Left lung (tissue), 10 donors: Measurements from ENCODE around the gene LONP2. TPM values are rescaled to one million over a fixed set of nuclear protein-coding genes. Genes with fewer than 3 reads are reported as not detected.

Source experiments
- ATAC-seq: fragments of 200-7000 bp; cut with Tn5 transposase; one replicate; pipeline ENCODE4 v1.9.1; 2020; ENCODE audit warnings: moderate library complexity
- DNase-seq, 4 donors: peaks; one replicate each; pipeline ENCODE4 v3.0.0-alpha.2; 2013 to 2020
- H3K27ac ChIP-seq, 2 donors: fragments of 200-600 bp; sonication (generic) in 1 of 2; one replicate each; pipeline versions ENCODE4 v1.5.0 to v1.8.0; 2020 to 2021
- H3K27me3 ChIP-seq, 2 donors: fragments of 200-600 bp; sonication (generic) in 1 of 2; one replicate each; pipeline versions ENCODE4 v1.5.0 to v1.8.0; 2020 to 2021
- H3K36me3 ChIP-seq, 2 donors: fragments of 200-600 bp; sonication (generic) in 1 of 2; one replicate each; pipeline versions ENCODE4 v1.5.0 to v1.8.0; 2020 to 2021
- H3K4me1 ChIP-seq, 2 donors: fragments of 200-600 bp; one replicate each; pipeline ENCODE4 v1.8.0; 2021
- H3K4me3 ChIP-seq, 2 donors: fragments of 200-600 bp; sonication (generic) in 1 of 2; one replicate each; pipeline versions ENCODE4 v1.5.0 to v1.8.0; 2020 to 2021; ENCODE audit warnings: mild to moderate bottlenecking in 1 of 2
- H3K9me3 ChIP-seq, 2 donors: fragments of 200-600 bp; sonication (generic) in 1 of 2; one replicate each; pipeline versions ENCODE4 v1.5.0 to v1.8.0; 2020 to 2021
- CTCF ChIP-seq, 2 donors: fragments of 200-600 bp; sonication (generic) in 1 of 2; IDR thresholded peaks; one replicate each; pipeline versions ENCODE4 v1.5.0 to v1.8.0; 2021; ENCODE audit warnings: antibody characterized with exemption in 2 of 2
- intact Hi-C, 2 donors: fragments of 100-400 bp; cut with DNase I; formaldehyde crosslinking; loops; one replicate each; pipeline versions ENCODE4 v1.11.2 to v1.14.2; 2022
- polyA plus RNA-seq, 6 donors: library from polyadenylated mRNA; unstranded; fragments of 120-200 nt; gene quantifications; one replicate each; pipeline ENCODE4 v1.2.1, GENCODE V29; 2013; ENCODE audit not compliant: insufficient read length in 6 of 6
- total RNA-seq, 2 donors: library from RNA; stranded (reverse); fragmentation: NEBNext Ultra II Directional; extraction: Animal tissue kit (Norgen Biotek cat#: 25700); gene quantifications; one replicate each; pipeline ENCODE4 v1.2.1, GENCODE V29; 2021
- donor health status: DM: no; HTN: yes; CAD: no.
- donor health status: DM: no; HTN: no; CAD: no.

LONP2 gene
- total and polyA plus RNA-seq, 8 donors: 63.2 to 89.2 (median 75.4) TPM

DNA sequence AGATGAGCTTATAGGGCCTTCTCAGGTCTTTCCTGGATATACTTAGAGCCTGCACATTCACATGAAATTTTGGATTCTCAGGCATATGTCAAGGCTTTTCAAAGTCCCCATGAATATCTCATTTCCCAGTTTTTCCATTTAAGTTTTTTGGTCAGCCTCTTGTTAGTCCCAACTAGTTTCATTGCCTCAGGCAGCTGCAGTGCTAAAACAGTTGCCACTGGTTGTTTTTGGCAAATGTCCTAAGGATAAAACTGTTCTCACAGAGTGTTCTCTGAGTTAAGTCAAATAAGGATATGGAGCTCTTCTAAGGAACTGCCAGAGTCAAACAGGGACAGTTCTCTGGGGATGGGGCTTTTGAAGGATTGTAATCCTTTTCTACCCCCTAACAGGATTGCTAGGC, 43.1 kb downstream of the LONP2 start:
- no peak for DNase-seq
- TF ChIP-seq CTCF (IDR thresholded peaks at IDR 0.05): no peak

DNA sequence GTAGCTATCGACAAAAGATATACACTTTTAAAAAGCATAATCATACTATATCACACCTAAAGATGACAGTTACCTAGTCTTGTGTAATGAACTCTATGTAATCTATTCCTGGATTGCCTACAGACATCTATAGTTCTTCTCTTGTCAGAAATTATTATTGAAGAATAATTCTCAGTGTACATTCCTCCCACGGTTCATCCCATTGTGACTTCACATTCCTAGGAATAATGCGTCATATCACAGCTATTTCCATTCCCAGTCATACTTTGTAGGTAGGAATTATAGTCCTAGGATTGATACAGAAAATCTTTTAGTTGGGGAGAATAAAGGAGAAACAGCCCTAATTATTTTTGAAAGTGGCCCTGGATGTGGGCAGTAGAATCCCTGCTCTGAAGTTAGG, 47.2 kb downstream of the LONP2 start:
- Histone ChIP-seq H3K27ac (no peak overlapping the region), H3K4me3 (no peak overlapping the region), H3K4me1 (peaks cover 0 to 4% of the 10 kb centered on the region in 2 donors), H3K27me3 (no peaks in the 10 kb centered on the region), H3K36me3 (peaks cover 0 to 63% of the 10 kb centered on the region in 2 donors), H3K9me3 (peaks cover 0 to 13% of the 10 kb centered on the region in 2 donors)
- intact Hi-C loops: no loop called here
- TF ChIP-seq CTCF (IDR thresholded peaks at IDR 0.05): no peak
- DNase-seq (no peak), ATAC-seq (no peak)

More for the DNA sequence above, 43.1 kb downstream of the LONP2 start:
- ATAC-seq: no peak
- Histone ChIP-seq H3K4me1 (no peaks in the 10 kb centered on the region), H3K36me3 (peaks cover 0 to 54% of the 10 kb centered on the region in 2 donors), H3K27ac (no peak overlapping the region), H3K4me3 (no peak overlapping the region), H3K9me3 (peaks cover 0 to 13% of the 10 kb centered on the region in 2 donors), H3K27me3 (no peaks in the 10 kb centered on the region)
- intact Hi-C loops: no loop called here

GRCh38 chr16:48291754-48292153, 47.7 kb downstream of the LONP2 start:
- Histone ChIP-seq H3K36me3 (peaks cover 0 to 63% of the 10 kb centered on the region in 2 donors), H3K4me3 (no peak overlapping the region), H3K27me3 (no peaks in the 10 kb centered on the region), H3K27ac (no peak overlapping the region), H3K4me1 (peaks cover 0 to 4% of the 10 kb centered on the region in 2 donors), H3K9me3 (peaks cover 0 to 9% of the 10 kb centered on the region in 2 donors)
- intact Hi-C loops: no loop called here
- TF ChIP-seq CTCF (IDR thresholded peaks at IDR 0.05): no peak
- ATAC-seq (no peak), DNase-seq (no peak)

GRCh38 chr16:48292452-48292851, 48.4 kb downstream of the LONP2 start:
- Histone ChIP-seq H3K4me1 (peaks cover 0 to 4% of the 10 kb centered on the region in 2 donors), H3K9me3 (peaks cover 0 to 2% of the 10 kb centered on the region in 2 donors), H3K27ac (no peak overlapping the region), H3K27me3 (no peaks in the 10 kb centered on the region), H3K4me3 (no peak overlapping the region), H3K36me3 (peaks cover 0 to 63% of the 10 kb centered on the region in 2 donors)
- intact Hi-C loops: no loop called here
- no peak for ATAC-seq
- TF ChIP-seq CTCF (IDR thresholded peaks at IDR 0.05): no peak
- no peak for DNase-seq

- TF ChIP-seq CTCF (IDR thresholded peaks at IDR 0.05): no peak
- H3K36me3 ChIP-seq: peaks cover 0 to 60% of the 10 kb centered on the region in 2 donors
- H3K9me3 ChIP-seq: no peaks in the 10 kb centered on the region
- DNase-seq (no peak), ATAC-seq (no peak)
- H3K4me3 ChIP-seq: no peak overlapping the region
- peaks cover 0 to 4% of the 10 kb centered on the region in 2 donors for H3K4me1 ChIP-seq
- H3K27ac ChIP-seq: peak overlapping the region in 1 of 2 donors; percentile 10
- no peaks in the 10 kb centered on the region for H3K27me3 ChIP-seq
- intact Hi-C loops: no loop called here
Observed at GRCh38 chr16:48294724-48295123, 50.6 kb downstream of the LONP2 start.
